GM18517 (cell line): ENCODE results near the gene OR51G2.

Experiments used
- ATAC-seq: cut with Tn5 transposase; IDR thresholded peaks from one replicate; pipeline ENCODE4 v1.9.1; 2021; ENCODE audit warnings: mild to moderate bottlenecking, moderate library complexity; ENCODE audit not compliant: unreplicated experiment

The OR51G2 gene

GRCh38 chr11:4881188-4881587 lies 38.0 kb downstream of the OR51G2 start:
- no peak for ATAC-seq

- ATAC-seq: no peak
Measured at GRCh38 chr11:4865855-4866254, 53.3 kb downstream of the OR51G2 start.

- no peak for ATAC-seq
Measured at GRCh38 chr11:4863876-4864275, 55.3 kb downstream of the OR51G2 start.
